ENCODE measurements around the gene LPP. TPM values are rescaled to one million over a fixed set of nuclear protein-coding genes. Genes with fewer than 3 reads are reported as not detected.

Gene LPP
- total RNA-seq, 4 donors from 2014 or later: 207 to 592 (median 406) TPM

- Histone ChIP-seq H3K9me3 (no peaks in the 10 kb centered on the region), H3K27ac (peak overlapping the region; percentile 82 to 98 (median 96)), H3K36me3 (no peaks in the 10 kb centered on the region), H3K4me1 (peaks cover 38 to 97% (median 74%) of the 10 kb centered on the region in 4 donors), H3K4me3 (no peak overlapping the region), H3K27me3 (no peaks in the 10 kb centered on the region)
- no peak for TF ChIP-seq POLR2A (IDR thresholded peaks at IDR 0.05)
- no peak for TF ChIP-seq CTCF (IDR thresholded peaks at IDR 0.05)
- TF ChIP-seq POLR2AphosphoS5 (IDR thresholded peaks at IDR 0.05): peak in 1 of 3 donors; percentile 57
- no peak for DNase-seq
- in situ Hi-C loops (cut with MboI; ENCODE audit: low pct_ligation_motif_present in 1 of 4, low pct_unique_long_range_greater_than_20kb in 1 of 4, low sequenced_read_pairs in 3 of 4): loop anchor here in 1 of 4 donors (25.0 kb wide), 1 partner anchor 428 kb away; the partner anchor contains the start of gene BCL6
- intact Hi-C loops (cut with DNase I; ENCODE audit: low total_unique reads): no loop called here
- 49 to 65% methylated on average over 4 to 9 of the region's 9 CpGs for WGBS, 2 donors (ENCODE audit: low coverage in 1 of 2)
Observed at GRCh38 chr3:188165596-188165995, 11.6 kb downstream of the LPP start.

GRCh38 chr3:188166441-188166840 lies 12.5 kb downstream of the LPP start:
- TF ChIP-seq POLR2A (IDR thresholded peaks at IDR 0.05) (no peak), EP300 (IDR thresholded peaks at IDR 0.05; ENCODE audit: low read depth) (no peak), CTCF (IDR thresholded peaks at IDR 0.05) (no peak), POLR2AphosphoS5 (IDR thresholded peaks at IDR 0.05) (no peak)
- intact Hi-C loops (cut with DNase I; ENCODE audit: low total_unique reads) (no loop called here), in situ Hi-C loops (cut with MboI; ENCODE audit: low pct_ligation_motif_present in 1 of 4, low pct_unique_long_range_greater_than_20kb in 1 of 4, low sequenced_read_pairs in 3 of 4) (loop anchor here in 1 of 4 donors (25.0 kb wide), 1 partner anchor 429 kb away; the partner anchor contains the start of gene BCL6)
- Histone ChIP-seq H3K9me3 (no peaks in the 10 kb centered on the region), H3K27ac (peak overlapping the region; percentile 82 to 98 (median 96)), H3K4me3 (no peak overlapping the region), H3K27me3 (no peaks in the 10 kb centered on the region), H3K36me3 (no peaks in the 10 kb centered on the region), H3K4me1 (peaks cover 43 to 97% (median 74%) of the 10 kb centered on the region in 4 donors)
- 42 to 43% methylated on average over 1 to 3 of the region's 3 CpGs for WGBS, 2 donors (ENCODE audit: low coverage in 1 of 2)
- DNase-seq: no peak

- DNase-seq: no peak
- intact Hi-C loops (cut with DNase I; ENCODE audit: low total_unique reads): no loop called here
- H3K27ac ChIP-seq: peak overlapping the region in 3 of 4 donors; percentile 23 to 96 (median 86)
- peaks cover 35 to 98% (median 67%) of the 10 kb centered on the region in 4 donors for H3K4me1 ChIP-seq
- H3K36me3 ChIP-seq: no peaks in the 10 kb centered on the region
- H3K27me3 ChIP-seq: no peaks in the 10 kb centered on the region
- H3K4me3 ChIP-seq: no peak overlapping the region
- no peak for TF ChIP-seq CTCF (IDR thresholded peaks at IDR 0.05)
- no peak for TF ChIP-seq POLR2A (IDR thresholded peaks at IDR 0.05)
- TF ChIP-seq EP300 (IDR thresholded peaks at IDR 0.05; ENCODE audit: low read depth): no peak
- TF ChIP-seq POLR2AphosphoS5 (IDR thresholded peaks at IDR 0.05): no peak
- 54 to 73% methylated on average over 3 of the region's 3 CpGs for WGBS, 2 donors (ENCODE audit: low coverage in 1 of 2)
- in situ Hi-C loops (cut with MboI; ENCODE audit: low pct_ligation_motif_present in 1 of 4, low pct_unique_long_range_greater_than_20kb in 1 of 4, low sequenced_read_pairs in 3 of 4): loop anchor here in 1 of 4 donors (25.0 kb wide), 1 partner anchor 431 kb away; the partner anchor contains the start of gene BCL6
- H3K9me3 ChIP-seq: no peaks in the 10 kb centered on the region
Observed at GRCh38 chr3:188168186-188168585, 14.2 kb downstream of the LPP start.

GRCh38 chr3:188168648-188169047 lies 14.7 kb downstream of the LPP start:
- Histone ChIP-seq H3K4me1 (peaks cover 31 to 96% (median 66%) of the 10 kb centered on the region in 4 donors), H3K27ac (peak overlapping the region in 3 of 4 donors; percentile 60 to 96 (median 86)), H3K4me3 (no peak overlapping the region), H3K9me3 (no peaks in the 10 kb centered on the region), H3K36me3 (no peaks in the 10 kb centered on the region), H3K27me3 (no peaks in the 10 kb centered on the region)
- in situ Hi-C loops (cut with MboI; ENCODE audit: low pct_ligation_motif_present in 1 of 4, low pct_unique_long_range_greater_than_20kb in 1 of 4, low sequenced_read_pairs in 3 of 4) (loop anchor here in 1 of 4 donors (25.0 kb wide), 1 partner anchor 431 kb away; the partner anchor contains the start of gene BCL6), intact Hi-C loops (cut with DNase I; ENCODE audit: low total_unique reads) (no loop called here)
- no peak for DNase-seq
- TF ChIP-seq POLR2A (IDR thresholded peaks at IDR 0.05): no peak
- no peak for TF ChIP-seq POLR2AphosphoS5 (IDR thresholded peaks at IDR 0.05)
- TF ChIP-seq EP300 (IDR thresholded peaks at IDR 0.05; ENCODE audit: low read depth): no peak
- TF ChIP-seq CTCF (IDR thresholded peaks at IDR 0.05): no peak
